GM18505 (cell line): ENCODE results near the gene GATB.

Experiments
- ATAC-seq: cut with Tn5 transposase; IDR thresholded peaks from one replicate; pipeline ENCODE4 v1.9.1; 2021; ENCODE audit not compliant: unreplicated experiment
- POLR2A ChIP-seq: IDR thresholded peaks from 4 replicates; pipeline ENCODE4 v1.6.1; 2011; ENCODE audit warnings: borderline replicate concordance; ENCODE audit not compliant: insufficient read depth, insufficient read length; ENCODE audit errors: extremely low read depth

GATB gene

DNA sequence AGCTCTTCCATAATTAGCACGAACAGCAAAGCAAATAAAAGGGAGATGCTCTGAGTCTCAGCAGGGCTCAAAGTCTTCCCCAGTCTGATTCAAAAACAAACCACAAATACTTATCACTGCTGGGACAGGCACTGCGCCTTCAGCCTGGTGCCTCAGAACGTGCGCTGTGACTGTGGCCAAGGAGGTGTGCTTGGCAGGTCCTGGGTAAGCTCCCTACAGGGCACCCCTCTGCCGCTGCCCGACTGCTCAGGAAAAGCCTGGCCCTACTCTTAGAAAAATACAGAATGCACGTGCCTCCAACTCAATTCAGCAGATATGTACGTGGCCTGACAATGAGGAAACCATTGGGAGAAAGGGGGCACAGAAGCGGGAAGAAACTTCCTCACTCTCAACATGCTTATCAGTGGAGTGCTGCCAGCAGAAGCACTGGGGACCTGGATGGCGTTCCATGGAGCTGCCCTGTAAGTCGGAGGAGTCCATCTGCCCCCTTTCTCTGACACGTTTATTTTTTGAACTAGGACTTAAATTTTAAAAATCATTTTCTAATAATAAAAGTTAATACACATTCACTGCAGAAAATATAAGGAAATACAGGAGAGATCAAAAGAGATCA, 86.8 kb downstream of the GATB start:
- no peak for ATAC-seq
- TF ChIP-seq POLR2A, result no peak

DNA sequence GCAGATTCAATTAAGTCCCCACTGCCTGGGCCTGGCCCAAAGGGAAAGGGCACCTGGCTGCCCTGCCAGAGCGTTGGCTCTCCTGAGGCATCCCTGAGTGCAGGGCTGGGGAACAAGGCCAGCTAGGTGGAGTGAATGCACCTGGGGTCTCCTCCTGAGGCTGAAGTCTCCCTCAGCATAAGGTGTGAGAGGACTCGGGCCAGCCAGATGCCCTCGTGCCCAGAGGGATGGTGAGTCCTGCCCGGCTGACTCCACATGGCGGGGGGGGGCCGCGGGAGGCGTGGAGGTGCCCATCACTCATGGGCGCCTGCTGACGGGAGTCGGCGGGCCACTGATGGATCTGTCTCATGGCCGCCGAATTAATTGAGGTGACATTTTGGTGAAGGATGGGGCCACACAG, 87.8 kb downstream of the GATB start:
- ATAC-seq, result no peak
- TF ChIP-seq POLR2A, result no peak

DNA sequence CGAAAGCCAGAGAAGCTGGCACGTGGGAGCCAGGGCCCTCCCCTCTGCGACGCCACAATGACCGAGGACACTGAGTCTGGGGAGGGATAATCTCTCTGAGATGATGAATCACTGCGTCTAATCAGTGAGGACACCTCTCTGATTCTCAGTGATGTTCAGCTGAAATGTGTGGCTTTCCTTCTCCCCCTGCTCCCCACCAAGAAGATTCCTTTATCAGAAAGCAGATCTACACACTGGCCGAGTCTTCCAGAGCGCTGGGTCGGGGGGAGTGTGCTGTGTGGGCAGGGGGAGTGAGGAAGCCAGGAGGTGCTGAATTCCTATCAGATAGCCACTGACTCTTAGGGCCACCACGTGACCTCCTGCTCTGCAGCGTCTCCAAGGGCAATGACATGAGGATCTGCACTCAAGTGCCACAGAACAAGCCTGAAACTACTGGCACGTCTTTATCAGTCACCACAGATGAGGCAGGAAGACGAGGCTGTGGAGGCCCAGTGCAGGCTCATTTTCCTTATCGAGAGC, 89.2 kb downstream of the GATB start:
- no peak for TF ChIP-seq POLR2A
- no peak for ATAC-seq

DNA sequence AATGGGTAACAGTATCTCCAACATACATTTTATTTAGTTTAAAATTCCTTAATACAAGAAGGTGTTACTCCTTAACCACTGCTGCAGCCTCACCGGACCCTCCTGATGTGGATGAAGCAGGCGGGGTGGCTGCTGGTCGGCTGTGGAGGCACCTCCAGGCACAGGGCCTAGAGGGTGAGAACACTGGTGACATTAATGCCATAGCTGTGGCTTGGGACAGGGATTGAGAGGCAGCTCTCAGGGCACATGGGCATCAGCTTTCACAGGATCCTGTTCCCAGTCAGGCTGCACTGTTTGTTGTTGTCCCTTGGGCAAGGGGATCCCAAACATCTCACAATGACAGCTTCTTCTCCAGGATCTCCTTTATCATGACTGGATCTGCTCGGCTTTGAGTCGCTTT, 90.0 kb downstream of the GATB start:
- no peak for ATAC-seq
- no peak for TF ChIP-seq POLR2A

DNA sequence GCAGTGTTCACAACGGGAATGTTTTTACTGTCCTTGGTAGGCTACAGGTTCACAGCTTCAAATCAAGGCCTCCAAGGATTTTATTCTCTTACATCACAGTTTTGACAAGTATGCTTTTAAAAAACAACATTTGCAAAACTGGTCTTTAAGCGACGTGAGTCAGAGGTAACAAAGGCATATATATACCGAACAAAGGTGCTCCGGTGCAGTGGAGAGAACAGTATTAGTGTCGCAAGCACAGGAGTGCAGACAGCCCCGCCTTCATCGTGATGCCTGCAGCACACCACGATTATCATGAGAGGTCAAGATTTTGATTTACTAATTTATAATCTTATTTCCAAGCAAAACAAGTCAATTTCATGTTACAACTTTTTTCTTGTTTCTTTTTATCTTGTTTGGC, 90.8 kb downstream of the GATB start:
- no peak for TF ChIP-seq POLR2A
- no peak for ATAC-seq

DNA sequence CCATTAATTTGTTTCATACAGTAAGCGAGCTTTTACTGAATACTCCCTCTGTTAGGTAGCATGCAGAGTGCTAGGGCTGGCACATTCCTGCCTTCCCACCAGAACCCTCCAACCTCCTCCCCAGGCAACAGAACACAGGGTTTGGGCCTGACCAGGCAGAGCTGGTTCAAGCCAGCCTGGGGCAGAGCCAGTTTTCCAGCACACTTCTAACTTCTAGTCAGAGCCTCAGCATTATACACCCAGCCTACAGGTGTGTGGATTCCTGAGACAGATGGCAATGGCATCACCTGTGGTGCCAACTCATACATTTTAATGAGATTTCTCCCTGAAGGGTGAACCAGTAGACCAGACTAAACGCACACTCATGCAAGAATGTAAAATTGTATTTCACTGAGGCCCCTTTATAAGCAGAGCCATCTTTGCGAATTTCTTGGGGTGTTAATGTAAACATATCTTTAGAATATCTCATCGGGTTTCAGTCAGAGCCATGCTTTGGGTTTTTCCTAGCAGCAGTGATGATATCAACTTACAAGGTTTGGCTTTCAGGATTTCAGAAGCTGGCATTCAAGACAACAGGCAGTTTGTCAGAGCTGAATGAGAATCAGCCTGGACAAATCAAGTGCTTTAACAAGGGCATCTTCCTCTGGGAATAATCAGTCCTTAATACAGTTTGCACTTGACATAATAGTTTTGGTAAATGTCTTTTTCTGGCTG, 92.0 kb downstream of the GATB start:
- no peak for ATAC-seq
- no peak for TF ChIP-seq POLR2A

DNA sequence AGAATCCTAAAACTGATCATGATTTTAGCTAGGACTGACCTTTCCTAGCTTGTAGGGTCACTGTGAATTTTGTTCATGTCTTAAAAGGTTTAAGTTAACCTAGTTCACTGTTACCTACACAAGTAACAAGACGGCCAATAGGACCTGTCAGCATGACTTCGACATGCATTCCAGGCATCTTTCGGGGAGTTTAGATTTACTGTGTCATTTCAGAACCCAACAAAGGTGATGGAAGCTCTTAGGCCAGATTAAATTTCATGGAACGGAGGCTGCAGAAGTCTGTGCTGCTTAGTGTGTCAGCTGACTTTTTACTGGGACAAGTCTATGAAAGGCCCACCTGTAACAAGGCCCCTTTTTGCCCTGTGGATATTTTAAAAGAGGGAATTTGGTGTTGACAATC, 93.1 kb downstream of the GATB start:
- no peak for TF ChIP-seq POLR2A
- ATAC-seq, result no peak

DNA sequence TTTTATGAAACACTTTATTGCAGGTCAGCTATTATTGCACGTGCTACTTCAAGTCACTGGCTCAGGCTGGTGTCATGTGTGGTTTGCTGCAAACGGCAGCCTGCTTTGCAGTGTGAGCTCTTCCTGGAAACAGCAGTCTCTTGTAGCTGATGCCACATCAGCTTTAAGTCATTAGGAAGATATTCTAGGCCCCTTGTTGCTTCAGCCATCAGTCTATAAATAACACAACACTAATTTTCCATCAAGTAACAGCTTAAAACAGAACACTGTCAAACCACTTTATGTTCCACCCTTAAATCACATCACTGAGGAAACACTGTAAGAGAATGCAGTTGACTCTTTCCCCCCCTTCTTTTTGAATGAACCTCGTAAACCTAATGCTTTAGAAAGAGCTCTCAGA, 93.8 kb downstream of the GATB start:
- no peak for TF ChIP-seq POLR2A
- ATAC-seq, result no peak

DNA sequence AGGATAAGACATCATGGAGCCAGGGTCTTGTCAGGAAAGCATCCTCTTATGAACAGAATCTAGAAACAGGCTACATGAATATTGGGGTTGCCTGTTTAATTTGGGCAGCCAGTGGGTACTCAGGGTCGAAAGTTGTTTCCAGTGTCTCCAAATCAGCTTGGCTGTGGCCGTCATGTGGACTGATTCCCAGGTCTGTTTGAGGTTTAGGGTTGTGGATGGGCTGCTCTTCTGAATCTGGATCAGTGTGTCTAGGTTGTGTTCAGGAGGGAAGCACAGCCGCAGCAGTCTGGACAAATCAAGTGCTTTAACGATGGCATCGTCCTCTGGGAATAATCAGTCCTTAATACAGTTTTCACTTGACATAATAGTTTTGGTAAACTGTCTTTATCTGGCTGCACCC, 94.3 kb downstream of the GATB start:
- ATAC-seq, result no peak
- no peak for TF ChIP-seq POLR2A

DNA sequence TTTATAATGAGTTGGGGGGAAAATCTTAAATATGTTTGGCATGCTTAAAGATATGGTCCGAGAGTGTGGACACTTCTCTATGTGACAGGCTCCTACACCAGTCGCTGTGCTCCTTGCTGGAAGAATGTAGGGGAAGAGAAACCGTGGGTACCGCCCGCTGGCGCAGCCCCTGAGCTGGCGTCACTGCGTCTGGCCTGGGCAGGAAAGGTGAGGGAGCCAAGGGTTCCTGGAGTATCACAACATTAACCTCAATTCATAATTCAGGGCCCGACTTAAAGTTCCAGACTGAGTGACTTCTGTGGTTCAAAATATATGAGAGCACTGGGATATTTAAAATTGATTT, 95.1 kb downstream of the GATB start:
- TF ChIP-seq POLR2A, result no peak
- no peak for ATAC-seq

DNA sequence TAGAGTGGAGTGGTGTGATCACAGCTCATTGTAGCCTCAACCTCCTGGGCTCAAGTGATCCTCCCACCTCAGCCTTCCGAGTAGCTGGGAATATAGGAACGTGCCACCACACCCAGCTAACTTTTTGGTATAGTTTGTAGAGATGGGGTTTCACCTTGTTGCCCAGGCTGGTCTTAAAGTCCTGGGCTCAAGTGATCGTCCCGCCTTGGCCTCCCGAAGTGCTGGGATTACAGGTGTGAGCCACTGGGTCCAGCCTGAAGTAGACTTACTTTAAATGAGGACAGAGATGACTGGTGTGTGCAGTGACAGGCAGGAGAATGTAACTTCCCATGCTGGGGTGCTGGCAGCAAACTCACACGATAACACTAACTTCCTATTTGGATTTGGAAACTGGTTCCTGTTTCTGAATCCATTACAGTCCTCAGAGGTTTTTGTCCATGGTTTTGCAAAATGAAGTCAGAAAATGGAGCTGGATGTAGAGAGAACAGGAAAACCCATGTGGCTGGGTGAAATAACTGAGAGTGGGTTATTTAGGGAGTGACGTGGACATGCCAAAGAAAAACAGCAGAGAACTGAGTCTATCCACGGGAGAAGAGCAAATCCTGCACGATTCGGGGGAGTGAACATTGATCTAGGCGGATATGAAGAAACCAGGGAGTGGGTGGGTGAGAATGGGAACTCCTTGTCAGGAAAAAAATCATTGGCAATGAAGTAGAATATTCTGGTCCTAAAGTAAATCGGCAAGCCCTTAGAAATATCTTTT, 95.6 kb downstream of the GATB start:
- ATAC-seq, result no peak
- TF ChIP-seq POLR2A, result no peak

DNA sequence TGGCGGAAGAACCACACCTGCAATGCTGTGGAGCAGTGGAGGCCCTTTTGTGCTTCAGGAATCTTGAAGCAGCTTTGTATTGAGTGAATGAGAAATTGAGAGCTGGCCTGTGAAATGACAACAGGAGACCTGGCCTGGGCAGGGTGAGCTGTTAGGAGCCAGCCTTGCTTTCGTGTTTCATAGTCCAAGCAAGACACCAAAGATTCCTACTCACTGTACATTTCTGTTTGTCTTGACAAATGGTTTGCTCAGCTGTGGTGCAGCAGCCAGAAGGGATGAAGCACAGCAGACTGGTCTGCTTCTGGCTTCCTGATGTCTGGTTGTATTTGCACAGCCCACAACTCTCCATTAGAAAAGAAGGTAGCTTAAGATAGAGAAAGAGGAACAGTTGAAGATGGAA, 96.5 kb downstream of the GATB start:
- TF ChIP-seq POLR2A, result no peak
- ATAC-seq, result no peak

DNA sequence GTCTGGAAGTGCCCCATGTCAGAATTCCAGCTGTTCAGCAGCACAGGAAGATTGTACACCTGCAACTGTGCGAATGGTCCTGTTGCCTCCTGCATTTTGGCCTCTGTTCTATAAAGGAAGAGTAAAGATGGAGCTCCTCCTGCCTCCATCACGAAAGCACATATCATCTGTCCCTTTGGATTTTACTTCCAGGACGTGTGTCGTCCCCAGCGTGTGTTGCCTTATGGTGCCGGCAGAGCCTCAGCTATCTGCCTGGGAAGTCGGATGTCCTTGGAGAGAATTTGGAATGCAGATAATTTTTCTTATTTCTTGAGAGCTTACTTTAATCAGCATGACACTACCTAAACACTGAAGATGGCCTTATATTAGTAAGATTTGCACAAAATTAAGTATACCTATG, 97.7 kb downstream of the GATB start:
- no peak for TF ChIP-seq POLR2A
- no peak for ATAC-seq

DNA sequence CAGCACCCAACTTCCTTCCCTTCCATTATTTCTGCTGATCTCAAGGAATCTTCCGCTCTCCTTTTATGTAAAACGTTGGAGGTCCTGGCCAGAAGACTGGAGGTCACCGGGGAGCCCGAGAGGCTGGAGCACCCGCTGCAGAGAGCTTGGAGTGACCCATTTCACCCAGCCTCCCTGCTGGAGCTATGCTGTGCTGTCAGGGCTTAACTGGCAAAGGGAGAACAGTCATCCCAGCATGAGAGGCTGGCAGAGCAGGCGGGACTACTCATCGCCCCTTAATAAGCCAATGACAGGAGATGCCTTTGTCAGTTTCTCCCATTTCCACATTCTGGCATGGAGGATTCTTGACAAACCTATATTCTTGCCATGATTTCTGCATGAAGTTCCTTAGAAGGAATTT, 98.9 kb downstream of the GATB start:
- ATAC-seq, result no peak
- TF ChIP-seq POLR2A, result no peak

DNA sequence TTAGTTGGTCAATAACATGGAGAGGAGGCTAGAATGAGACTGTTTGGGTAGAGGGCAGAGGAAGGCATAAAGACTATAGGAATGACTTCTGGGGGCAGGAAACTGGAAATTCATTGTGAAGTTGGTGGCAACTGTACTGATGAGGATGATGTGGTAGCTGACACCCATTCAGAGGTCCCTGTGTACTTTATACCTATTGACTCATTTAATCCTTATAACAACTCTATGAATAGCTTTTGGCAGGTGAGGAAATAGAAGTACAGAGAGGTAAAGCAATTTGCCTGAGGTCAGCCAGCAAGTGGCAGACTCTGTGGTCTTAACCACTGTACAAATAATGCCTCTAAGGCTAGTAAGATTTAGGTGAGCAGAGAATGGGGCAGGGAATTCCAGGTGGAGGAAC, 100.1 kb downstream of the GATB start:
- no peak for TF ChIP-seq POLR2A
- no peak for ATAC-seq
